Hepatic stellate cell (primary cell): ENCODE data around the gene NPLOC4.

Experiments used
- DNase-seq: peaks from one replicate; pipeline ENCODE4 v3.0.0; 2011; ENCODE audit warnings: low spot score

NPLOC4 gene

DNA sequence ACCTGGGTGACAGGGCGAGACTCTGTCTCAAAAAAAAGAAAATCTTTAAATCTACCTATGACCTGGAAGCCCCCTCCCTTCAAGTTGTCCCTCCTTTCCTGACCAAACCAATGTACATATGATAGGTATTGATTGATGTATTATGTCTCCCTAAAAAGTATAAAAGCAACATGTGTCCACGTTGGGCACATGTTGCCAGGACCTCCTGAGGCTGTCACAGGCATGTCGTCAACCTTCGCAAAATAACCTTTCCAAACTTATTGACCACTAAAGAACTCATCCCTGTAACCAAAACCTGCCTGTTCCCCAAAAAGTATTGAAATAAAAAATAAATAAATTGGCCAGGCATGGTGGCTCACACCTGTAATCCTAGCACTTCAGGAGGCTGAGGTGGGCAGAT is 25.1 kb upstream of the NPLOC4 start:
- no peak for DNase-seq

DNA sequence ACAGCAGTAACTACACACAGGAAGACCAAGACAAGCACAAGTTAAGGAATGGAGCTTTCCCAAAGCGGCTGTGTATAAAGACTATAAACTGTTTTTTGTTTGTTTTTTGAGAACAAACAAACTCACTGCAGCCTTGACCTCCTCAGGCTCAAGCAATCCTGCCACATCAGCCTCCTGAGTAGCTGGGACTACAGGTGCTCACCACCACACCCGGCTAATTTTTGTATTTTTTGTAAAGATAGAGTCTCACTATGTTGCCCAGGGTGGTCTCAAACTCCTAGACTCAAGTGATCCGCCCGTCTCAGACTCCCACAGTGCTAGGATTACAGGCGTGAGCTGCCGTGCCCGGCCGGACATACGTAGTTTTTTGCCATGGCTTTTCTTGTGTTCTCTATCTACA is 23.5 kb upstream of the NPLOC4 start:
- no peak for DNase-seq

DNA sequence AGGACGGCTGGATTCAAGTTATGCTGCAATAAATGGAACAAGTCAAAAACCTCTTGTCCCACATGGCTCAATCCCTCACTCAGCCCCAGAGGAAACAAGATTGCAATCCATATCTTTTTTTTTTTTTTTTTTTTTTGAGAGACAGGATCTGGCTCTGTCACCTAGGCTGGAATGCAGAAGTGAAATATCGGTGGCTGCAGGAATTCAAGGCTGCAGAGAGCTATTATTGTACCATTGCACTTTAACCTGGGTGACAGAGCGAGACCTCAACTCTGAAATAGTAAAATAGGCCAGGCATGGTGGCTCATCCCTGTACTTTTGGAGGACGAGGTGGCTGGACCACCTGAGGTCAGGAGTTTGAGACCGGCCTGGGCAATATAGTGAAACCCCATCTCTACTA is 22.1 kb upstream of the NPLOC4 start:
- no peak for DNase-seq

DNA sequence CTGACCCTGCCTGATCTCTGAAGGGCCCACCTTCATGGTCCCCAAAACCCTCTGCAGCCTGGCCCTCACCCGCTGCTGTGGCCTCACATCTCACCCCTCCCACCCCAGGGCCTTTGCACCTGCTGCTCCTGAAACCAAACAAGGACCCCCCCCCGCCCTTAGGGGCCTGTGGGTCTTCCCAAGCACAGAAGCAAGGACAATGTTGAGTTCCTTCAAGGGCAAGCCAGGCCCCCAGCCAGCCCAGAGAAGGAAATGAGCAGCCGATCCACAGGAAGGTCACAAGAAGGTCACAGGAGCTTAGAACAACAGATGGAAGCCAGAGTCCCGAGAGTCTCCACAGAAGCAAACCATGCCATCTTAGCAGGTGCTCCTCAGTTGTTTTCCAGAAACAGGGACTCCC is 19.9 kb upstream of the NPLOC4 start:
- DNase-seq = no peak

DNA sequence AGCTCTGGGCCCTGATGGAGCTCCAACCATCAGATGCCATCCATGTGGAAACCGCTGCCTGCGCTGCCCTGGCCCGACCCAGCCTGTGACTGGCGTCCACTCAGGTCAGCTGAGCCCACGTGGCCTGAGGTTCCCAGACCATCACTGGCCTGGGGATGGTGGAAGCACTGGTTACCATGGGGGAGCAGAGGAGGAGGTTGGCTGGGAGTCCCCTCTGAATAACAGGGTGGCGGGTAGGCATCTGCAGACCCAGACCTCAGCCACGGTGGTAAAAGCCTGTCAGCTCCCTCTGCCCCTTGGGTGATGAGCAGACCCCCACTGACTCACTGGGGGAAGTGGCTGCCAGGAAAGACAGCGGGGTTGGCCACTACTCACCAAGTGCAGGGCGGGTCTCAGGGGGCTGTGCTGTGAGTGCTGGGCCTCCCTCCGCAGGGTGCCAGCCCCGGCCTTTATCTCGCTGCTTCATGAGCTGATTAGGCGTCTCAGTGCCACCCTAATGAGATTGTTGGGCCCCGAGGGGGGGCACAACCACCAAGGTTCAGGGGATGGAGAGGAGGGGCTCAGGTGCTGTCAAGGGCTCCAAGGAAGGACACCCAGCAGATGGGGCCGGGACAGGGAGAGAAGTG is 19.3 kb upstream of the NPLOC4 start, which contains the start of gene PDE6G:
Gene PDE6G (minus strand): TSS at position 425 of the 626 bp plus-strand sequence. CDS start 3,237 bp downstream, outside the sequence.
- no peak for DNase-seq

DNA sequence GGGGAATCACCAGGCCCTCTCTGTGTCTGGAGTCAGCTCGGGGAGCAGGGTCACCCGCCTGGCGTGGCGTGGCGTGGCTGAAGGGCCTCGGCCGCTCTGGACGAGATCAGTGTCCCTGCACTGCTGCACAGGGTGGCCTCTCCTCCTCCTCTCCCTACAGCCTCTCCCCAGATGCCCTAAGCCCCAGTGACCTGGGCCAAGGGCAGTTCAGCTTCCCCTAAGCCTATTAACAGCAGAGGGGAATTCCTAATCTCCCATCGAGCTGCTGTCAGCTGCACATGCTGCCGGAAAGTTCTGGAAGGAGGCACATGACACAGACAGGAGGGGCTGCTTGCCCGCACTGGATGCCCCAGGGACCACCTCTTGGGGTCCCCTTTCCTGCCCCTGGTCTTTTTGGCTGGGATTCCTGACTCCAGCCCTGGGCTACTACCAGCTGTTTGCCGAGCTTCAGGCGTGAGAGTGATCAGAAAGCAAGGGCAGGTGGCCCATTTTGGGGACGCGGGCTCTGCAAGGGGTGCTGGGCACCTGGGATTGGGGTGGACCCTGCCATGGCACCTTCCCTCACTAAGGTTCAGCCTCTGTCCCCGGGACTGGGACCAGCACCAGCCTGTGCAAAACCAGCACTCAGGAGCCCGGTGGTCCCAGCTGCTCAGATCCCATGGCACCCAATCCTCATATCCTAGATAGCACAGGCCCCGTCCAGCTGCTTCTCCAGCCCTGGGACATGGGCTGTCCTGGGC is 18.6 kb upstream of the NPLOC4 start:
- DNase-seq = no peak

DNA sequence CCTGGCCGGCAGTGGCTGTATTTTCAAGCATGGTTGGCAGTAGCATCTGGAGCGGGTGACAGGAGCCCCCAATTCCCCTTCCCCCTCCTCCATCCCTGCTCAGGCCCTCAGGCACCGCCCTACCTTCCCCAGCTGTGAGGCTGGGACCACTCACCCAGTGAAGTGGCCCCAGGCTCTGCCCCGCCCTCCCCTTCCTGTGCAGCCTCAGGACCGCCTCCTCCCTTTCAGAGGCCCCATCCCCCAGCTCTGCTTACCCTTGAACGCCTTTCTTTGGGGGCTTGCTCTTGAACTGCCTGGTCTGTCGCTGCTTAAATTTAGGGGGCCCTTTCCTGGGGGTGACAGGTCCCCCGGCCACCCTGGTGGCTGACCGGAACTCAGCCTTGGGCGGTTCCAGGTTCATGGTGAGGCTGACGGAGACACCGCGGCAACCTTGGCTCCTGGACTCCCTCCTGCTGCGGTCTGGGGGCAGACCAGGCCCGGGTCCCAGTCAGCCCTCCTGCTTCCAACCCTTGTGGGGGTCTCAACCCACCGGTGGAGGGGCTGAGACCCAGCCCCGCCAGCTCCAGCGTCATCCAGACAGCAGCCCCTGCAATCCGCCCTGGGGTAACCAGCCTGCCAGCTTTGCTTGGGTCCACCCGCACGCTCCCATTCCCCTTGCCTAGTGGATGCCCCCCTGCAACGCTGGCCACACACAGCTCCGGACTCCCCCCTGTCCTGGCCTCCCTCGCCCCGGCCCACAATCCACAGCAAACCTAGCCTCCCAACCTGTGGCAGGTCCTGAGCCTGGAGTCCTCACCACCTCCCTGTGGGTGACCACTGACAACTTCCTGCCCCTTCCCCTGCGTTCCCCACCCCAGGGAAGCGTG is 16.2 kb upstream of the NPLOC4 start:
- no peak for DNase-seq

DNA sequence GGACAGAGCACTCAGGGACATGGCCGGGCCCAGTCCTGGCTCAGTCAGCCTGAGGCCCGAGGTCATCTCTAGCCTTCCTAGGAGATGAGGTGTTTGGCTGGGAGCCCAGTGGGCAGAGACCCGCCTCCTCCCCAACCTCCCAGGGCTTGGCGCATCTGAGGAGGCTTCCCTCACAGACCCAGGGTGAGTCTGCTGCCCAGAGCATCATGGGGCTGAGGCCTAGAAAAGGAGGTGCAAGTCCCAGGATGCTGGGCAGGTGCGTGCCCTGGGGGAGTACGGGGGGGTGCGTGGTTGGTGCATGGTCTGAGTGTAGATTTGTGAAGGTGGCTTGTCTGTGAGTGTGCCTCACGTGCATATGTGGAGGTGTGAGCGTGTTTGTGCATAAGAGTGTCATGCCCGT is 14.8 kb upstream of the NPLOC4 start:
- DNase-seq = peak; percentile 87

DNA sequence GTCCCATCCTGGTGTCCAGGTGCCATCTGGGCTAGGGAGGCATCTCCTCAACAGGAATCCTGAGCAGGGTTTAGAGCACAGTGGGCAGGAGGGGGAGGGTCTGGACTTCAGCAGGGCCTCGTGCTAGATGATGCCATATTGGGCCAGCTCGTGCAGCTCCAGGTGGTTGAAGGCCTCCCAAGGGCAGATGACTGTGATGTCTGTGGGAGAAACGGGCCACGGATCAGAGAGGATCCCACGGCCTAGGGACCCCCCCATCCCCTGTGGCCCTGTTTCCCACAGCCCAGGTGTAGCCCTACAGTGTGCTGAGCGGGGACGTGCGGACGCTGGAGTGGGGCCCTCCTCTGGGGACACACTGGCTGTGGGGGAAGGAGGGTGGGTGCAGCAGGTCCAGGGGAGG is 14.0 kb upstream of the NPLOC4 start:
- no peak for DNase-seq

DNA sequence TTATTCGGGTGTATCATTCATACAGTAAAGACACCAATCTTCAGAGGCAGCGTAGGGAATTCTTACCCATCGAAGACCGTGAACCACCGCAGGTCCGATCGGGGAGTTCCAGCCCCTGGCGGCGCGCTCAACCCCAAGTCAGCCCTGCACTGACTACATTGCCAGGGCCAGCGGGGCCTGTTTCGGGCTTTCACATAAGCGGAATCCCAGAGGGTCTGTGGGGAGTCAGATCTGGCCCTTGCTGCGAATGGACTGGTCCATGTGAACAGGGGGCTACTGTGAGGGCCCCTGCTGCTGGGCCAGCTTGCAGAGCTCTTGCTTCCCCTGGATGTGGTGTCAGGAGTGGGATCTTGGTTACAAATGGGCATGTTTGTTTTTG is 11.8 kb upstream of the NPLOC4 start:
- DNase-seq = no peak

DNA sequence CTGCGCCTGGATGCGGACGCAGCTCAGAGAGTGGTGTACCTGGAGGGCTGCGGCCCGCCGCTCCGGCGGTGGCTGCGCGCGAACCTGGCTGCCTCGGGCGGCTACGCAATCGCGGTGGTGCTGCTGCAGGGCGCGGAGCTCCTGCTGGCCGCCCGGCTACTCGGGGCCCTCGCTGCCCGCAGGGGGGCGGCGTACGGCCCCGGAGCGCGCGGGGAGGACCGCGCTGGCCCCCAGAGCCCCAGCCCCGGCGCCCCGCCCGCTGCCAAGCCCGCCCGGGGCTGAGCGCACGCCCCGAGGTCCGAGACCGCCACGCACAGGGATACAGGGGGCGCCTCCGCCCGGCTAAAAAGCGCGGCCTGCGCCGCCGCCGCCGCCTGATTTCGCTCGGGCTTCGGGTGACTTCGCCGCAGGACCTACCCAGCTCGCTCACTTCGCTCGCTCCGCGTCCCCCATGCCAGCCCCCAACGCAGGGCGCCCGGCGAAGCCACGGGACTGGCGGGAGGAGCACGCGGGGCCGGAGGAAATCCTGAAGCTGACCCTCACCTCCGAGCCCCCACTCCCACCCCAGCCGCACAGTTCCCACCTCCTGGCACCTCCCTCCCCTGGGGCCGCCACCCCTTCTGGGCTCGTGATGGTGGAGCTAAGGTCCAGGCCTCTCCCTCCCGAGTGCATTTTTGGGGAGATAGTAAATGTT is 11.2 kb upstream of the NPLOC4 start:
- DNase-seq = no peak

DNA sequence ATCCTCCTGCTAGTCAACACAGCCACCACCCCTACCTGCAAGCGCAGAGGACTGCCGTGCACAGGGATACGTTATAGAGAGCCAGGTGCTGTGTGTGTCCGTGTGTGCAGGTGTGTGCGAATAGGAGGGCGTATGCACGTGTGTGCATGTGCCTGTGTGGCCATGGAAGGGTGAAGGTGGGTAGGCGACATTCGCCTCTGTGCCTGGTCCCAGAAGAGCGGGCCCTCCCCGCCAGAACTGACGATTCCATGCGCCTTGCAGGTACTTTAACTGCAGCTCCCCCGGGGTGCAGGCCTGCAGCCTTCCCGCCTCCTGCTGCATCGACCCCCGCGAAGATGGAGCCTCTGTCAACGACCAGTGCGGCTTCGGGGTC is 10.7 kb upstream of the NPLOC4 start:
- no peak for DNase-seq

DNA sequence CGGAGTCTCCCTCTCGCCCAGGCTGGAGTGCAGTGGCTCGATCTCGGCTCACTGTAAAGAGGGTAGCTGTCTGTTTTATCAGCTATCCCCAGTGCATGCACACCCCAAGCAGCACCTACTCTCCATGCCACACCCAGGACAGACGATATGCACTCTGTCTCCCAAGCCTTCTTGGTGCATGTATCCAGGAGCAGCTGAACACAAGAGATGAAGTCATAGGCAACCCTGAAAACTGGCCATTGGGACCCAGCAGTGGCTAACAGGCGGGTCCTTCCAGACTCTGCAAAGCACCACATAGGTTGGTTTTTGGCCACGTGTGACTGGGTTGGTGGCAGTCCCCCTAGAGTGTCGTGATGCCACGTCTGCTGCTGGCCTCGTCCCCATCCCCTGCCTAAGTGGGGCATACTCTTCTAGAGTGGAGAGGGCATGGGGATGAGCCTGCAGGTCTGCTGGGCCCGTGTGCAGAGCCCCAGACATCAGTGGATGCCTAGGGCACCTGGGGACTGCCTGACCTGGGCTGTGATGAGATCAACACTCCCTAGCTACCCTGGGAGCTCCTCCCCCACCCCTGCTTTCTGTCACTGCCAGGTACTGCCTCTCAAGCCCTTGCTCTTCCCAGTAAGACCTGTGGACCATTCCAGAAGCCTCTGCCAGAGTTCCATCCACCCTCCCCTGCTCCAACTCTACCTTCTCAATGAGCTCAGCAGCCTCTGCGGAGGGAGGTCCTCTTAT is 10.1 kb upstream of the NPLOC4 start:
- DNase-seq = no peak

DNA sequence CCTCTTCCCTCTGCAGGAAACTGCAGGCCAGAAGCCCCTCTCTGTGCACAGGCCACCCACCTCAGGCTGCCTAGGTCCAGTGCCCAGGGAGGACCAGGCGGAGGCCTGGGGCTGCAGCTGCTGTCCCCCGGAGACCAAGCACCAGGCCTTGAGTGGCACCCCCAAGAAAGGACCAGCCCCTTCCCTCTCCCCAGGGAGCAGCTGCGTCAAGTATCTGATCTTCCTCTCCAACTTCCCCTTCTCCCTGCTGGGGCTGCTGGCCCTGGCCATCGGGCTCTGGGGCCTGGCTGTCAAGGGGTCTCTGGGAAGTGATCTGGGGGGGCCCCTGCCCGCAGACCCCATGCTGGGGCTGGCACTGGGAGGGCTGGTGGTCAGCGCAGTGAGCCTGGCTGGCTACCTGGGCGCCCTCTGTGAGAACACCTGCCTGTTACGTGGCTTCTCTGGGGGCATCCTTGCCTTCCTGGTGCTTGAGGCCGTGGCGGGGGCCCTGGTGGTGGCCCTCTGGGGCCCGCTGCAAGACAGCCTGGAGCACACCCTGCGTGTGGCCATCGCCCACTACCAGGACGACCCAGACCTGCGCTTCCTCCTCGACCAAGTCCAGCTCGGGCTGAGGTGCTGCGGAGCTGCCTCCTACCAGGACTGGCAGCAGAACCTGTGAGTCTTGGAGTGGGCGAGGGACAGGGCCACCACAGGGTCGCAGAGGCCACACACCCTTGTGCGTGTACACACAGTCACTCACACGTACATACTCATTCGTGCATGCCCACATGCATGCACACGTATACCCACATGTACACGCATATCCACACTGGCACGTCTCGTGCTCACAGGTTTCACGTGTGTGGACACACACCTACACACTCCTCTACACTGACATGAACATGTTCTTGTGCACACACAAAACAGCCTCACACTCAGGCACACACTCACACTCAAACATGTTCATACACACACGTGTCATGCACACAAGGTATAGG is 8.4 kb upstream of the NPLOC4 start:
- DNase-seq = no peak

DNA sequence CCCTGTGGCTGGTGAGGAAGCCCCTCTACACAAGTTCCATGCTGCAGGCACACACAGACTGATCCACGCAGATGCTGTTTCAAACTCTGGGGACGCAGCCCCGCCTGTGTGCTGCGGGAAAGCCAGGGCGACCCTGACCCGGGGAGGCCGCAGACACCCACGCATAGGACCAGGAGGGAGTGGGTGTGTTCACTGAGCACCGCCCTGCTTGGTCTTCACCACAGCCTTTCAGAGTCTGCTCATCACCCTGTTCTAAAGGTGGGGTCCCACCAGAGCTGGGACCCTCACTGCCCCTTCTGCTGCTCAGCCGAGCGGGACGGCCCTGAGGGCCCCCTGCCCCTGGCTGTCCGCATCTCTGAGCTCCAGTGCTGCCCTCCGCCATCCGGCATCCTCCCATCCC is 7.6 kb upstream of the NPLOC4 start:
- no peak for DNase-seq

DNA sequence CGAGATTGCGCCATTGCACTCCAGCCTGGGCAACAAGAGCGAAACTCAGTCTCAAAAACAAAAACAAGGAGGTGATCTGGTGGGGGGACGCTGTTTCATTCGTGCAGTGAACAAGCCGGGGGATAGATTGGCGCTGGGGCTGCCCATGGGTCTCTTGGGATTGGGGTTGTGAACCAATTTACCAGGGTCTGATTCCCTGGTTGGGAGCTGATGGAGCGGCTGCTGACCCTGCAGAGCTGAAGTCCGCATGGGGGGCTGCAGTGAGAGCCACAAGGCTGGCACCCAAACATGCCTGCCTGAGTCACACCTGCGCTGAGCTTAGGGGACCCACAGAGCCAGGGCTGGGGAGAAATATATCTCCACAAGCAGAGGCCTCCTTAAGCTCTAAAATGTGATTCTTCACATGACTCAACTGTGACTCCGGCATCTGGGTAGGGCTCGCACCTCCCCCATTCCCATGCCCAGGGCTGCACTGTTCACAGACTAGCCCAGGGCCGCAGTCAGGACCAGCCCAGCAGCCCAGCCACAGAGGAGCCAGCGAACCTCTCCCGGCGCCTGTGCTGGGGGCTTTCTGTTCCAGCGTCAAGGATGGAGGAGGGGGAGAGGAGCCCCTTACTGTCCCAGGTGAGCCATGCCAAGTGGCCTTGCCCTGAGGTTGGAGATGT is 5.0 kb upstream of the NPLOC4 start:
- DNase-seq = peak; percentile 94

DNA sequence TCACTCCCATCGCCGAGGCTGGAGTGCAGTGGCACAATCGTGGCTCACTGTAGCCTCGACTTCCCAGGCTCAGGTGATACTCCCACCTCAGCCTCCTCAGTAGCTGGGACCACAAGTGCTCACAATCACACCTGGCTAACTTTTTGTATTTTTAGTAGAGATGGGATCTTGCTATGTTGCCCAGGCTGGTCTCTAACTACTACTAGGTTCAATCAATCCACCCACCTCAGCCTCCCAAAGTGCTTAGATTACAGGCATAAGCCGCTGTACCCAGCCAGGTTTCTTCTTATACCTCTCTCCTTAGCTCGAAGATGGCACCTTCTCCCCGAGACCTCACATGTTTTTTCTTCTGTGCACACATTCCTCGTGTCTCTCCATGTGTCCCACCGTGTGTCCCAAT is 3.1 kb upstream of the NPLOC4 start:
- no peak for DNase-seq

DNA sequence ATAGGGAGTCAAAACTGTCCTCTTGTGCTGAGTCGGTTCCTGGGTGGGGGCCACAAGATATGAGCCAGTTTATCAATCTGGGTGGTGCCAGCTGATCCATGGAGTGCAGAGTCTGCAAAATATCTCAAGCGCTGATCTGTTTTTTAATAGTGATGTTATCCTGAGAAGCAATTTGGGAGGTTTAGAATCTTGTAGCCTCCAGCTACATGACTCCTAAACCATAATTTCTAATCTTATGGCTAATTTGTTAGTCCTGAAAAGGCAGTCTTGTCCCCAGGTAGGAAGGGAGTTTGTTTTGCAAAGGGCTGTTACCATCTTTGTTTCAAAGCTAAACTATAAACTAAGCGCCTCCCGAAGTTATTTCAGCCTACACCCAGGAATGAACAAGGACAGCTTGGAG is 1.8 kb upstream of the NPLOC4 start:
- no peak for DNase-seq

DNA sequence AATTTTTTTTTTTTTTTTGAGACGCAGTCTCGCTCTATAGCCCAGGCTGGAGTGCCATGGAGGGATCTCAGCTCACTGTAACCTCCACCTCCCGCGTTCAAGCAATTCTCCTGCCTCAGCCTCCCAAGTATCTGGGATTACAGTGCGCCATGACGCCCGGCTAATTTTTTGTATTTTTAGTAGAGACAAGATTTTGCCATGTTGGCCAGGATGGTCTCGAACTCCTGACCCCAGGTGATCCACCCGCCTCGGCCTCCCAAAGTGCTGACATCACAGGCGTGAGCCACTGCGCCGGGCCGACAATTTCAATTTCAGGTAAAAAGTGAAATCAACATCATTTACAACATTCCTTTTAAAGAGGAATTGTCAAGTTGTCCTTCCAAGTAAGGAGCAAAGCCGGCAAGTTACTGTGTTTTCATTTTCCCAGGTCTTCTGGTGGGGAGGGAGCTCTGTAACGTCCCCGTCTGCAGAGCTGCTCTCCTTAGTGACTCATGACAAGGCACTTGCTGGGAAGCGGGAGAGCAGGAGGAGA is 873 bp downstream of the NPLOC4 start:
- no peak for DNase-seq

DNA sequence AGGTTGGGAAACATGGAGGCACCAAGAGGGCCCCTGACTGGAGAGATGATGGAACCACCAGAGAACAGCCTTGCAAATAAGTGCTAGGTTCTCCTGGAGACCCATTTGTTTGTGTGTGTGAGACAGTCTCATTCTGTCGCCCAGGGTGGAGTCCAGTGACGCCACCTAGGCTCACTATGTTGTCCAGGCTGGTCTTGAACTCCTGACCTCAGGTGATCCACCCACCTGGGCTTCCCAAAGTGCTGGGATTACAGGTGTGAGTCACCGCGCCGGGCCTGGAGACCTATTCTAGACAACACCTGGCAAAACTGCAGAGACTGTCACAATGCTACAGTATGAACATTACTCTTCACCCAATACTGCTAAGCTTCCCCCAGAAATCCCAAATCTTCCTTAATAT is 1.5 kb downstream of the NPLOC4 start:
- DNase-seq = no peak
